PC-9 (cell line): ENCODE results near the gene UPB1. TPM values are rescaled to one million over a fixed set of nuclear protein-coding genes. Genes with fewer than 3 reads are reported as not detected.

Experiments
- BruUV-seq: library from RNA; stranded (reverse); fragments of 400-500 nt; replicated peaks from 2 replicates; lab custom pipeline; 2021; lab: Mats Ljungman, UMichigan
- CTCF ChIA-PET: fragments of 300-600 bp; sonication (Branson Sonifier 250); formaldehyde crosslinking; loops from one replicate; lab custom pipeline; 2022; ENCODE audit warnings: antibody characterized with exemption; lab: Charles Lee
- POLR2A ChIA-PET: fragments of 300-600 bp; sonication (Branson Sonifier 250); formaldehyde crosslinking; loops from one replicate; lab custom pipeline; 2022; ENCODE audit warnings: antibody characterized with exemption; ENCODE audit not compliant: unreplicated experiment; lab: Charles Lee
- DNase-seq, 2 experiments: peaks; one replicate each; pipeline versions ENCODE4 v3.0.0 to v3.0.0-alpha.2; 2015 to 2022; ENCODE audit warnings: mixed read lengths in 1 of 2
- H2AFZ ChIP-seq: fragments of 200-600 bp; sonication (generic); 2 replicates; pipeline ENCODE4 v1.8.1; 2017; ENCODE audit warnings: antibody characterized with exemption
- H3F3A ChIP-seq: fragments of 200-600 bp; sonication (generic); 2 replicates; pipeline ENCODE4 v1.8.1; 2017; ENCODE audit warnings: antibody characterized with exemption, mild to moderate bottlenecking, low read depth; ENCODE audit not compliant: insufficient read depth
- H3K27ac ChIP-seq: fragments of 200-600 bp; sonication (generic); 2 replicates; pipeline ENCODE4 v1.6.1; 2016; ENCODE audit warnings: mixed run types
- H3K27me3 ChIP-seq: fragments of 200-600 bp; sonication (generic); 2 replicates; pipeline ENCODE4 v1.6.1; 2016; ENCODE audit warnings: low read depth, mixed run types; ENCODE audit not compliant: insufficient read depth
- H3K36me3 ChIP-seq: fragments of 200-600 bp; sonication (generic); 2 replicates; pipeline ENCODE4 v1.6.1; 2016; ENCODE audit warnings: low read depth, mixed run types
- H3K4me1 ChIP-seq: fragments of 200-600 bp; sonication (generic); replicated peaks from 2 replicates; pipeline ENCODE4 v1.6.1; 2016; ENCODE audit warnings: mixed run types; ENCODE audit not compliant: insufficient read depth
- H3K4me2 ChIP-seq: fragments of 200-600 bp; sonication (generic); 2 replicates; pipeline ENCODE4 v1.6.1; 2017; ENCODE audit warnings: mixed run types
- H3K4me3 ChIP-seq: fragments of 200-600 bp; sonication (generic); 2 replicates; pipeline ENCODE4 v1.6.1; 2016; ENCODE audit warnings: mixed run types
- H3K79me2 ChIP-seq: fragments of 200-600 bp; sonication (generic); 2 replicates; pipeline ENCODE4 v1.6.1; 2017; ENCODE audit warnings: low read depth, mixed run types
- H3K9me2 ChIP-seq: fragments of 200-600 bp; sonication (generic); 2 replicates; pipeline ENCODE4 v1.8.1; 2017; ENCODE audit warnings: mild to moderate bottlenecking; ENCODE audit not compliant: insufficient read depth
- H3K9me3 ChIP-seq: fragments of 200-600 bp; sonication (generic); 2 replicates; pipeline ENCODE4 v1.8.1; 2016; ENCODE audit warnings: low read depth; ENCODE audit not compliant: insufficient read depth
- H4K20me1 ChIP-seq: fragments of 200-600 bp; sonication (generic); 2 replicates; pipeline ENCODE4 v1.8.1; 2017; ENCODE audit not compliant: insufficient read depth
- EZH2 ChIP-seq: fragments of 200-600 bp; sonication (generic); IDR thresholded peaks from 2 replicates; pipeline ENCODE4 v1.8.0; 2017; ENCODE audit warnings: antibody characterized with exemption, low read depth
- intact Hi-C: fragments of 100-400 bp; cut with micrococcal nuclease; formaldehyde crosslinking; loops from one replicate; pipeline ENCODE4 v1.10.0; 2022; ENCODE audit not compliant: unreplicated experiment
- total RNA-seq: library from RNA; stranded (reverse); gene quantifications from 2 replicates; pipeline ENCODE4 v1.2.3, GENCODE V29; 2021
- TF ChIP-seq, protein P1 (sequence below): fragments of 200-600 bp; sonication (generic); conservative IDR thresholded peaks from 2 replicates; pipeline ENCODE4 v1.6.1; 2017; ENCODE audit warnings: mixed run types, antibody characterized with exemption, mild to moderate bottlenecking, moderate library complexity

The UPB1 gene
- total RNA-seq, 1 experiment from 2014 or later, result 0.17 TPM

DNA sequence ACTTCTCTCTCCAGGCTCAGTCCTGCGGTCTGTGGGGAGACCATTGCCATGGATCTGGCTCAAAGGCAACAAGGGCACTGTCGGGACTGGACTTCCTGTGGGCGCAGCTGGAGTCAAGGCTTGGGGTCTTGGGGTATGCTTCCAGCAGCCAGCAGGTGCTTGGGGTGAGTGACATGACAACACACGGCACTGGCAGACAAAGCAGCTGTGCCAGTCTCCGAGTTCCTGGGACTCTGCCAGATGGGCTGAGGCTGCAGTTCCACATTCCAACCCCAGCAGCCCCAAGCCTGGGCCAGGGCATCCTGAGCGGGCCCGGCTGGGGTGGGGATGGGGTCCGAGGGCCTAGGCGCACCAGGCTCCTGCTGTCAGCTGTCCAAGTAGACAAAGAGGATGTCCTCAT is 47.5 kb downstream of the UPB1 start:
- BruUV-seq, result no TSS peak
- H3F3A ChIP-seq, result 0 out of 2 replicates have a peak, but pooled peaks cover 3% of the 10 kb centered on the region
- intact Hi-C loops, result no loop called here
- no peak overlapping the region for H3K4me3 ChIP-seq
- H2AFZ ChIP-seq, result no peak overlapping the region
- POLR2A ChIA-PET, result no interaction called here
- H3K36me3 ChIP-seq, result peaks cover 5% of the 10 kb centered on the region; the same call in 1 of the 2 replicates
- H3K27ac ChIP-seq, result no peak overlapping the region
- H3K9me2 ChIP-seq, result no peaks in the 10 kb centered on the region
- TF ChIP-seq, protein P1, sequence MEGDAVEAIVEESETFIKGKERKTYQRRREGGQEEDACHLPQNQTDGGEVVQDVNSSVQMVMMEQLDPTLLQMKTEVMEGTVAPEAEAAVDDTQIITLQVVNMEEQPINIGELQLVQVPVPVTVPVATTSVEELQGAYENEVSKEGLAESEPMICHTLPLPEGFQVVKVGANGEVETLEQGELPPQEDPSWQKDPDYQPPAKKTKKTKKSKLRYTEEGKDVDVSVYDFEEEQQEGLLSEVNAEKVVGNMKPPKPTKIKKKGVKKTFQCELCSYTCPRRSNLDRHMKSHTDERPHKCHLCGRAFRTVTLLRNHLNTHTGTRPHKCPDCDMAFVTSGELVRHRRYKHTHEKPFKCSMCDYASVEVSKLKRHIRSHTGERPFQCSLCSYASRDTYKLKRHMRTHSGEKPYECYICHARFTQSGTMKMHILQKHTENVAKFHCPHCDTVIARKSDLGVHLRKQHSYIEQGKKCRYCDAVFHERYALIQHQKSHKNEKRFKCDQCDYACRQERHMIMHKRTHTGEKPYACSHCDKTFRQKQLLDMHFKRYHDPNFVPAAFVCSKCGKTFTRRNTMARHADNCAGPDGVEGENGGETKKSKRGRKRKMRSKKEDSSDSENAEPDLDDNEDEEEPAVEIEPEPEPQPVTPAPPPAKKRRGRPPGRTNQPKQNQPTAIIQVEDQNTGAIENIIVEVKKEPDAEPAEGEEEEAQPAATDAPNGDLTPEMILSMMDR, result no peak
- no peak for TF ChIP-seq EZH2
- H4K20me1 ChIP-seq, result no peaks in the 10 kb centered on the region
- no peaks in the 10 kb centered on the region for H3K79me2 ChIP-seq
- DNase-seq, result no peak
- H3K4me2 ChIP-seq, result no peak overlapping the region
- H3K27me3 ChIP-seq, result no peaks in the 10 kb centered on the region
- H3K9me3 ChIP-seq, result no peaks in the 10 kb centered on the region
- CTCF ChIA-PET, result no interaction called here
- H3K4me1 ChIP-seq, result no peaks in the 10 kb centered on the region

GRCh38 chr22:24543185-24543601 is 48.1 kb downstream of the UPB1 start:
- intact Hi-C loops, result no loop called here
- ChIA-PET POLR2A (no interaction called here), CTCF (no interaction called here)
- peaks cover 9% of the 10 kb centered on the region; the same call in 1 of the 2 replicates for H3K36me3 ChIP-seq
- H3K4me2 ChIP-seq, result no peak overlapping the region
- no peaks in the 10 kb centered on the region for H3K9me2 ChIP-seq
- no peaks in the 10 kb centered on the region for H3K9me3 ChIP-seq
- no peaks in the 10 kb centered on the region for H4K20me1 ChIP-seq
- H3K27me3 ChIP-seq, result no peaks in the 10 kb centered on the region
- H3K4me3 ChIP-seq, result no peak overlapping the region
- no peak overlapping the region for H3K27ac ChIP-seq
- DNase-seq, result no peak
- no peak overlapping the region for H2AFZ ChIP-seq
- no peaks in the 10 kb centered on the region for H3K4me1 ChIP-seq
- 0 out of 2 replicates have a peak, but pooled peaks cover 3% of the 10 kb centered on the region for H3F3A ChIP-seq
- no TSS peak for BruUV-seq
- no peaks in the 10 kb centered on the region for H3K79me2 ChIP-seq
- TF ChIP-seq, protein P1, result no peak
- TF ChIP-seq EZH2, result no peak

DNA sequence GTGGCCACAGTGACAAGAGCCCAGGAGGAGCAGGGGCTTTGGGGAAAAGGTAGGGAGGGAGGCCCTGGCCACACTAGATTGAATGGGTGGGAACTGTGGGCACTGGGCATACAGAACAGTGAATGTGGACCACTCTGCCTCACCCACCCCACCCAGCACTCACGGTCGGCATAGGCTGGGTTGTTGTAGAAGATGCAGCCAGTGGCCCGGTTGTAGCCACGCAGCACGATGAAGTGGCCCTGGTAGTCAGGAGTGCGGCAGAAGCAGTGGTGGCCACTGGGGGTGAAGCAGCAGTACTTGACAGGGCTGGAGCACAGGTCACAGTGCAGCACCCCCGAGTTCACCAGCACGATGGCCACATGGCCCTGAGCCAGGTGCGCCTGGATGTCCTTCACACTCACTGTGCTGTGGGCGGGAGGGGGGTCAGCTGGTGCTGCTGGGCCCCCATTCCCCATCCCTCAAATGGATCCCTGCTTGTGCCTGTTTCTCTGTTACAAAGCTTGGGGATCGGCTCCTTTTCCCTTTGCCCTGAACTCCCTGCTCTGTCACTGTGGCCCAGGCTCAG is 48.6 kb downstream of the UPB1 start:
- Histone ChIP-seq H3K4me3 (no peak overlapping the region), H3K36me3 (peaks cover 11% of the 10 kb centered on the region; the same call in 1 of the 2 replicates), H3K4me1 (no peaks in the 10 kb centered on the region), H3F3A (0 out of 2 replicates have a peak, but pooled peaks cover 3% of the 10 kb centered on the region), H3K9me2 (no peaks in the 10 kb centered on the region), H3K27ac (no peak overlapping the region), H4K20me1 (no peaks in the 10 kb centered on the region), H2AFZ (no peak overlapping the region), H3K9me3 (no peaks in the 10 kb centered on the region), H3K79me2 (no peaks in the 10 kb centered on the region), H3K27me3 (no peaks in the 10 kb centered on the region), H3K4me2 (no peak overlapping the region)
- CTCF ChIA-PET, result no interaction called here
- no TSS peak for BruUV-seq
- TF ChIP-seq EZH2, result no peak
- TF ChIP-seq, protein P1, result no peak
- POLR2A ChIA-PET, result no interaction called here
- no peak for DNase-seq
- intact Hi-C loops, result no loop called here
